ENCODE results near the gene EIF2AK2. TPM values are rescaled to one million over a fixed set of nuclear protein-coding genes. Genes with fewer than 3 reads are reported as not detected.

EIF2AK2 gene
- total RNA-seq, 2 experiments from 2014 or later = 43.1 to 49.3 TPM

GRCh38 chr2:37156071-37156856 is 516 bp downstream of the EIF2AK2 start:
- Mint-ChIP-seq H3K27ac (peak overlapping the region; percentile 92), H3K27me3 (no peaks in the 10 kb centered on the region), H3K36me3 (ENCODE audit: low read depth) (peaks cover 32% of the 10 kb centered on the region), H3K4me3 (peak overlapping the region; percentile 93), H3K9me3 (peaks cover 2% of the 10 kb centered on the region), H3K4me1 (ENCODE audit: low read depth) (peaks cover 43% of the 10 kb centered on the region)
- CTCF ChIA-PET = interaction anchor here (1.0 to 2.2 kb wide), 2 partner anchors 12 to 75 kb away, joined by 3 to 5 read pairs; partner anchors contain the start of genes CEBPZ and NDUFAF7
- TF ChIP-seq CTCF (IDR thresholded peaks at IDR 0.05) = no peak
- ATAC-seq (peak; percentile 31), DNase-seq (peak; percentile 56)
- intact Hi-C loops (cut with micrococcal nuclease) = no loop called here
- POLR2A ChIA-PET = interaction anchor here (0.8 to 1.8 kb wide), 12 partner anchors 8 to 168 kb away, joined by 3 to 8 read pairs (median 4); partner anchors contain the start of gene SULT6B1

GRCh38 chr2:37154785-37155184 is 2.0 kb downstream of the EIF2AK2 start:
- H3K9me3 Mint-ChIP-seq = peaks cover 2% of the 10 kb centered on the region
- no peak overlapping the region for H3K4me3 Mint-ChIP-seq
- H3K4me1 Mint-ChIP-seq (ENCODE audit: low read depth) = peaks cover 51% of the 10 kb centered on the region
- H3K27ac Mint-ChIP-seq = peak overlapping the region; percentile 11
- no peak for TF ChIP-seq CTCF (IDR thresholded peaks at IDR 0.05)
- intact Hi-C loops (cut with micrococcal nuclease) = no loop called here
- ChIA-PET POLR2A (interaction anchor here (0.6 to 1.0 kb wide), 2 partner anchors 14 to 395 kb away, joined by 3 to 4 read pairs; no protein-coding TSS in a partner anchor), CTCF (no interaction called here)
- ATAC-seq (no peak), DNase-seq (no peak)
- H3K27me3 Mint-ChIP-seq = no peaks in the 10 kb centered on the region
- peaks cover 35% of the 10 kb centered on the region for H3K36me3 Mint-ChIP-seq (ENCODE audit: low read depth)

DNA sequence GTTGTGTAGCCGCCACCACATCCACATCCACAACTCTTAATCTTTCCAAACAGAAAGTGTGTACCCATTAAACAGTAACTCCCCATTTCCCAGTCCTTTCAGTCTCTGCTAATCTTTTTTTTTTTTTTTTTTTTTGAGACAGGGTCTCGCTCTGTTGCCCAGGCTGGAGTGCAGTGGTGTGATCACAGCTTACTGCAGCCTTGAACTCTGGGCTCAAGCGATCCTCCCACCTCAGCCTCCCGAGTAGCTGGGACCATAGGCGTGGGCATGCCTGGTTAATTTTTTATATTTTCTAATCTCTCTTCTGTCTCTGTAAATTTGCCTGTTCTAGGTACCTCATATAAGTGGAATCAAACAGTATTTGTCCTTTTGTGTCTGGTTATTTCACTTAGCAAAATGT is 3.6 kb downstream of the EIF2AK2 start:
- ChIA-PET CTCF (interaction anchor here (0.6 to 1.3 kb wide), 2 partner anchors 16 to 309 kb away, joined by 3 read pairs; no protein-coding TSS in a partner anchor), POLR2A (interaction anchor here (1.0 kb wide), 1 partner anchor 13 kb away, joined by 3 read pairs; no protein-coding TSS in a partner anchor)
- Mint-ChIP-seq H3K9me3 (peaks cover 2% of the 10 kb centered on the region), H3K27ac (peak overlapping the region; percentile 27), H3K4me3 (no peak overlapping the region), H3K4me1 (ENCODE audit: low read depth) (peaks cover 50% of the 10 kb centered on the region), H3K27me3 (no peaks in the 10 kb centered on the region), H3K36me3 (ENCODE audit: low read depth) (peaks cover 43% of the 10 kb centered on the region)
- no peak for DNase-seq
- ATAC-seq = no peak
- intact Hi-C loops (cut with micrococcal nuclease) = no loop called here
- TF ChIP-seq CTCF (IDR thresholded peaks at IDR 0.05) = no peak

DNA sequence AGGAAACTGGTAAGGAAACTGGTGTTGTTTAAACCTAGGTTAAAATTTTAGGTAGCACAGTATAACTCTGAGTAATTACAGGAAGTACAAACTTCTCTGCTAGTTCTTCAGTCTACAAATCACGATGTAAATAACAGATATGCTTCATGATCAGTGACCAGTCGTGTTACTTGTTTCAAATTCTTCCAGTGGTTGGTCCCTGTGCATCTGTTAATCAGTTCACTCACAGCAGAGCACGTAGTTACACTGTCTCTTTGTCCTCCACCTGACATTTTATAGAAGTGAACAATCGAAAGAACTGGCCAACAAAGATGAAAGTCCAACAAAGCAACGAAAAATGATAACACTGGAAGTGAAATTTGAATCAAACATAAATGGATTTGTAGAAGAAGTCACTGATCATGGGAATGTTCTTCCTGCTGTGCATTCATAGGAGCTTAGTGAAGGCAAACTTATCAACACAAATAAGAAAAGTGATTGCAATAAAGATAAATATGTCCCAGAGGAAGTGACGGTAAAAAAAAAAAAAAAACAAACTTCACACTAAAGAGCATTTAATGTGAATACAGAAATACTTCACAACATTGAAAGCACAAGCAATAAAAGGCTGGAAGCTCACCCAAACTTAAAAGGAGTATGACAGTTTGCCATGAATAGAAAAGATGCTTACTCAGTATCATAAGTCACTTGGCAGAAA is 7.0 kb downstream of the EIF2AK2 start:
- H3K4me3 Mint-ChIP-seq = peak overlapping the region; percentile 22
- intact Hi-C loops (cut with micrococcal nuclease) = no loop called here
- H3K27me3 Mint-ChIP-seq = no peaks in the 10 kb centered on the region
- TF ChIP-seq CTCF (IDR thresholded peaks at IDR 0.05) = no peak
- H3K9me3 Mint-ChIP-seq = peaks cover 2% of the 10 kb centered on the region
- ChIA-PET POLR2A (interaction anchor here (1.0 kb wide), 1 partner anchor 9 kb away, joined by 3 read pairs; no protein-coding TSS in a partner anchor), CTCF (interaction anchor here (0.6 kb wide), 1 partner anchor 132 kb away, joined by 3 read pairs; no protein-coding TSS in a partner anchor)
- no peak for DNase-seq
- H3K27ac Mint-ChIP-seq = peak overlapping the region; percentile 67
- H3K36me3 Mint-ChIP-seq (ENCODE audit: low read depth) = peaks cover 50% of the 10 kb centered on the region
- ATAC-seq = peak; percentile 78
- peaks cover 33% of the 10 kb centered on the region for H3K4me1 Mint-ChIP-seq (ENCODE audit: low read depth)
